SKM-1 (cell line): Measurements from ENCODE around the gene APOL4.
"Not testable (repeated sequence)": the region's sequence is repeated elsewhere in the genome, so short reads cannot be mapped to it uniquely, and the experiment has no call there.

Source experiments
- DNase-seq: peaks from one replicate; lab custom pipeline; 2025; ENCODE audit not compliant: unreplicated experiment; lab: John Stamatoyannopoulos, UW

Gene APOL4

GRCh38 chr22:36208914-36209313, 7.3 kb upstream of the APOL4 start:
- no peak for DNase-seq

GRCh38 chr22:36208162-36208765, 6.7 kb upstream of the APOL4 start:
- DNase-seq: no peak

- DNase-seq: no peak
Observed at GRCh38 chr22:36206255-36206654, 4.6 kb upstream of the APOL4 start.

- not testable (repeated sequence) for DNase-seq
Observed at GRCh38 chr22:36205573-36205972, 4.0 kb upstream of the APOL4 start.

- no peak for DNase-seq
Observed at GRCh38 chr22:36204632-36205015, 3.0 kb upstream of the APOL4 start.

- no peak for DNase-seq
Observed at GRCh38 chr22:36204001-36204631, 2.5 kb upstream of the APOL4 start.

- not testable (repeated sequence) for DNase-seq
Observed at GRCh38 chr22:36203441-36203840, 1.8 kb upstream of the APOL4 start.

GRCh38 chr22:36202906-36203305, 1.3 kb upstream of the APOL4 start:
- DNase-seq: not testable (repeated sequence)

- DNase-seq: not testable (repeated sequence)
Observed at GRCh38 chr22:36201025-36201424, 584 bp downstream of the APOL4 start.

- DNase-seq: no peak
Observed at GRCh38 chr22:36199001-36199551, 2.5 kb downstream of the APOL4 start.

- no peak for DNase-seq
Observed at GRCh38 chr22:36198536-36198935, 3.1 kb downstream of the APOL4 start.

GRCh38 chr22:36197514-36198146, 4.0 kb downstream of the APOL4 start:
- DNase-seq: no peak

- no peak for DNase-seq
Observed at GRCh38 chr22:36197065-36197440, 4.6 kb downstream of the APOL4 start.

GRCh38 chr22:36196254-36197064, 5.2 kb downstream of the APOL4 start:
- no peak for DNase-seq

- DNase-seq: peak; percentile 39
Observed at GRCh38 chr22:36194971-36195370, 6.6 kb downstream of the APOL4 start.

- no peak for DNase-seq
Observed at GRCh38 chr22:36194385-36194784, 7.2 kb downstream of the APOL4 start.

- DNase-seq: no peak
Observed at GRCh38 chr22:36193577-36193976, 8.0 kb downstream of the APOL4 start.

- no peak for DNase-seq
Observed at GRCh38 chr22:36193171-36193570, 8.4 kb downstream of the APOL4 start.

- DNase-seq: no peak
Observed at GRCh38 chr22:36192542-36192941, 9.1 kb downstream of the APOL4 start.

- DNase-seq: no peak
Observed at GRCh38 chr22:36191106-36191836, 10.3 kb downstream of the APOL4 start.

- not testable (repeated sequence) for DNase-seq
Observed at GRCh38 chr22:36187862-36188261, 13.7 kb downstream of the APOL4 start.
